Inferior parietal cortex (tissue), 1 donor: ENCODE measurements around the gene IMMT.
"Not testable (repeated sequence)": the region's sequence is repeated elsewhere in the genome, so short reads cannot be mapped to it uniquely, and the experiment has no call there.

Source experiments
- DNase-seq: peaks from one replicate; pipeline ENCODE4 v3.0.0-alpha.2; 2016; ENCODE audit errors: extremely low spot score

IMMT gene

GRCh38 chr2:86195055-86195807 lies at the start of gene IMMT:
IMMT (minus strand) TSS chr2:86195462; CDS start chr2:86195382, 80 bp downstream.
- DNase-seq = peak; percentile 96

GRCh38 chr2:86244781-86245180 lies 49.5 kb upstream of the IMMT start:
- DNase-seq = not testable (repeated sequence)

GRCh38 chr2:86243950-86244733 lies 48.9 kb upstream of the IMMT start:
- no peak for DNase-seq

GRCh38 chr2:86243272-86243671 lies 48.0 kb upstream of the IMMT start:
- DNase-seq = no peak

GRCh38 chr2:86241611-86242010 lies 46.3 kb upstream of the IMMT start:
- DNase-seq = no peak

- no peak for DNase-seq
These were observed 45.0 kb upstream of the IMMT start for GRCh38 chr2:86240251-86240650.

GRCh38 chr2:86239745-86240144 lies 44.5 kb upstream of the IMMT start:
- DNase-seq = no peak

GRCh38 chr2:86239326-86239725 lies 44.1 kb upstream of the IMMT start:
- no peak for DNase-seq

GRCh38 chr2:86238354-86238753 lies 43.1 kb upstream of the IMMT start:
- DNase-seq = no peak

GRCh38 chr2:86237172-86237571 lies 41.9 kb upstream of the IMMT start:
- no peak for DNase-seq

- DNase-seq = no peak
These were observed 40.1 kb upstream of the IMMT start for GRCh38 chr2:86235196-86235980.

- DNase-seq = no peak
These were observed 39.4 kb upstream of the IMMT start for GRCh38 chr2:86234563-86235131.

- DNase-seq = no peak
These were observed 38.2 kb upstream of the IMMT start for GRCh38 chr2:86233436-86233835.

GRCh38 chr2:86232910-86233309 lies 37.6 kb upstream of the IMMT start:
- DNase-seq = no peak

GRCh38 chr2:86232373-86232784 lies 37.1 kb upstream of the IMMT start:
- DNase-seq = no peak

- no peak for DNase-seq
These were observed 36.6 kb upstream of the IMMT start for GRCh38 chr2:86231680-86232372.

- DNase-seq = no peak
These were observed 35.7 kb upstream of the IMMT start for GRCh38 chr2:86230961-86231360.

- no peak for DNase-seq
These were observed 34.0 kb upstream of the IMMT start for GRCh38 chr2:86229221-86229620.

GRCh38 chr2:86228574-86228973 lies 33.3 kb upstream of the IMMT start:
- not testable (repeated sequence) for DNase-seq

- no peak for DNase-seq
These were observed 32.4 kb upstream of the IMMT start for GRCh38 chr2:86227685-86228084.
